Measurements from ENCODE around the gene DAP. TPM values are rescaled to one million over a fixed set of nuclear protein-coding genes. Genes with fewer than 3 reads are reported as not detected.

Gene DAP
- total and polyA plus RNA-seq, 2 donors (not counting 1 experiment from before 2014, with no cell fraction given): 56.6 to 158 TPM

- no peak overlapping the region for H3K4me3 ChIP-seq (replicated peaks in 1 of 4; ENCODE audit: control extremely low read depth in 1 of 4, insufficient read depth in 1 of 4, low read depth in 3 of 4, low read length in 4 of 4)
- H3K79me2 ChIP-seq (ENCODE audit: control insufficient read depth, insufficient read depth, low read length): peaks cover 24% of the 10 kb centered on the region
- H3K27me3 ChIP-seq (ENCODE audit: control insufficient read depth, insufficient read depth, low read length): no peaks in the 10 kb centered on the region
- H4K20me1 ChIP-seq (ENCODE audit: control insufficient read depth, extremely low read depth, insufficient read depth, low read length): no peaks in the 10 kb centered on the region
- H3K9ac ChIP-seq (ENCODE audit: insufficient read depth, low read length): no peak overlapping the region
- no peak overlapping the region for H3K4me2 ChIP-seq (ENCODE audit: extremely low read depth, insufficient read depth, low read length)
- H3K9me3 ChIP-seq (ENCODE audit: control insufficient read depth, insufficient read depth, low read depth, low read length): no peaks in the 10 kb centered on the region
- H3K27ac ChIP-seq (ENCODE audit: insufficient read depth, low read length): peak overlapping the region; percentile 10
- peak in 1 of 2 donors; percentile 60 for DNase-seq (ENCODE audit: low read depth in 2 of 2)
- no peaks in the 10 kb centered on the region for H3K36me3 ChIP-seq (ENCODE audit: control insufficient read depth, insufficient read depth, low read length)
- no peak overlapping the region for H2AFZ ChIP-seq (ENCODE audit: low read length)
- TF ChIP-seq CTCF (conservative IDR thresholded peaks at IDR 0.05 in 1 of 2, IDR thresholded peaks at IDR 0.05 in 1 of 2; ENCODE audit: low read depth in 1 of 2, low read length in 2 of 2) (no peak), EZH2 (IDR thresholded peaks at IDR 0.05; ENCODE audit: low read length, missing control alignments) (no peak)
- H3K4me1 ChIP-seq (ENCODE audit: control insufficient read depth, extremely low read depth, insufficient read depth, low read length): peaks cover 17% of the 10 kb centered on the region
These were observed 65.1 kb downstream of the DAP start for GRCh38 chr5:10695759-10696543.

- Histone ChIP-seq H3K27me3 (ENCODE audit: control insufficient read depth, insufficient read depth, low read length) (no peaks in the 10 kb centered on the region), H3K9me3 (ENCODE audit: control insufficient read depth, insufficient read depth, low read depth, low read length) (no peaks in the 10 kb centered on the region), H3K79me2 (ENCODE audit: control insufficient read depth, insufficient read depth, low read length) (peaks cover 23% of the 10 kb centered on the region), H3K27ac (ENCODE audit: insufficient read depth, low read length) (no peak overlapping the region), H3K4me2 (ENCODE audit: extremely low read depth, insufficient read depth, low read length) (peak overlapping the region; percentile 36), H3K36me3 (ENCODE audit: control insufficient read depth, insufficient read depth, low read length) (no peaks in the 10 kb centered on the region), H3K9ac (ENCODE audit: insufficient read depth, low read length) (no peak overlapping the region), H3K4me1 (ENCODE audit: control insufficient read depth, extremely low read depth, insufficient read depth, low read length) (peaks cover 17% of the 10 kb centered on the region), H3K4me3 (replicated peaks in 1 of 4; ENCODE audit: control extremely low read depth in 1 of 4, insufficient read depth in 1 of 4, low read depth in 3 of 4, low read length in 4 of 4) (no peak overlapping the region), H2AFZ (ENCODE audit: low read length) (no peak overlapping the region), H4K20me1 (ENCODE audit: control insufficient read depth, extremely low read depth, insufficient read depth, low read length) (no peaks in the 10 kb centered on the region)
- peak; percentile 78 to 80 for TF ChIP-seq CTCF (conservative IDR thresholded peaks at IDR 0.05 in 1 of 2, IDR thresholded peaks at IDR 0.05 in 1 of 2; ENCODE audit: low read depth in 1 of 2, low read length in 2 of 2)
- no peak for TF ChIP-seq EZH2 (IDR thresholded peaks at IDR 0.05; ENCODE audit: low read length, missing control alignments)
- peak; percentile 63 to 76 for DNase-seq (ENCODE audit: low read depth in 2 of 2)
These were observed 65.9 kb downstream of the DAP start for GRCh38 chr5:10695055-10695649.

Measured in fibroblast of lung (primary cell).